K562 (cell line): ENCODE results near the gene ARFGEF2. TPM values are rescaled to one million over a fixed set of nuclear protein-coding genes. Genes with fewer than 3 reads are reported as not detected.
A peak's percentile ranks its signal among the peaks of the same experiment; 100 is the strongest.

ENCODE experiments used
- ATAC-seq: fragments of 200-7000 bp; cut with Tn5 transposase; 3 replicates; pipeline ENCODE4 v1.9.1; 2020; ENCODE audit warnings: moderate library complexity
- BruUV-seq: library from RNA; stranded (reverse); fragments of 400-500 nt; replicated peaks from 2 replicates; lab custom pipeline; 2021; lab: Mats Ljungman, UMichigan
- CTCF ChIA-PET: fragments of 300-600 bp; formaldehyde crosslinking; extraction: SDS; loops from one replicate; lab custom pipeline; 2021; ENCODE audit warnings: low intra/inter-chr PET ratio; lab: Yijun Ruan, JAX
- POLR2A ChIA-PET: fragments of 300-600, 350-650 bp; sonication (Branson Sonifier 250); formaldehyde crosslinking; extraction: SDS; loops from one replicate; lab custom pipeline; 2021; ENCODE audit warnings: antibody characterized with exemption, inconsistent platforms; lab: Yijun Ruan, JAX
- DNase-seq, 4 experiments: peaks; one replicate each; pipeline versions ENCODE4 v3.0.0 to v3.0.0-alpha.2; 2011 to 2018; ENCODE audit warnings: low spot score in 3 of 4, mixed read lengths in 3 of 4; ENCODE audit errors: extremely low read depth in 1 of 4
- FAIRE-seq: peaks from 2 replicates; lab custom pipeline; 2011; peaks lifted over from hg19 to GRCh38; lab: Jason Lieb, UNC
- H2AFZ ChIP-seq: 2 replicates; pipeline ENCODE4 v1.6.0; 2011; ENCODE audit warnings: low read depth, low read length, control low read depth, inconsistent platforms
- H3K27ac ChIP-seq: fragments of 200-600 bp; 3 replicates; pipeline ENCODE4 v1.8.0; 2011; ENCODE audit warnings: low read depth, mild to moderate bottlenecking, control low read depth, inconsistent platforms, low read length, moderate library complexity, mixed read lengths; ENCODE audit errors: extremely low read depth
- H3K27me3 ChIP-seq, 2 experiments: fragments of 300-600 bp in 1 of 2; 2 replicates in 1 of 2; 3 replicates in 1 of 2; pipeline versions ENCODE4 v1.6.0 to v1.8.0; 2011; ENCODE audit warnings: inconsistent platforms in 2 of 2, low read length in 2 of 2, mild to moderate bottlenecking in 1 of 2, mixed read lengths in 1 of 2, moderate library complexity in 1 of 2; ENCODE audit not compliant: control insufficient read depth in 2 of 2, insufficient read depth in 2 of 2
- H3K36me3 ChIP-seq: fragments of 300-600 bp; 3 replicates; pipeline ENCODE4 v1.8.0; 2011; ENCODE audit warnings: mild to moderate bottlenecking, low read length, inconsistent platforms; ENCODE audit not compliant: control insufficient read depth, insufficient read depth
- H3K4me1 ChIP-seq, 2 experiments: fragments of 200-600 bp in 1 of 2; replicated peaks in 1 of 2; 2 replicates in 1 of 2; 3 replicates in 1 of 2; pipeline versions ENCODE4 v1.5.1 to v1.8.0; 2011; ENCODE audit warnings: inconsistent platforms in 2 of 2, low read length in 2 of 2, mild to moderate bottlenecking in 1 of 2, mixed read lengths in 1 of 2, moderate library complexity in 1 of 2; ENCODE audit not compliant: control insufficient read depth in 2 of 2, insufficient read depth in 2 of 2
- H3K4me2 ChIP-seq: 2 replicates; pipeline ENCODE4 v1.6.1; 2011; ENCODE audit warnings: low read length, control low read depth, inconsistent platforms, mixed read lengths; ENCODE audit not compliant: insufficient read depth
- H3K4me3 ChIP-seq: fragments of 200-600 bp; sonication (generic), shearing (Covaris generic); 2 replicates; pipeline ENCODE4 v1.5.1; 2016; ENCODE audit warnings: control low read depth, inconsistent platforms
- H3K79me2 ChIP-seq: fragments of 200-600 bp; 3 replicates; pipeline ENCODE4 v1.8.0; 2011; ENCODE audit warnings: low read length, inconsistent platforms; ENCODE audit not compliant: control insufficient read depth, insufficient read depth
- H3K9ac ChIP-seq, 2 experiments: 2 replicates each; pipeline versions ENCODE4 v1.6.0 to v1.6.1; 2011; ENCODE audit warnings: low read depth in 2 of 2, low read length in 2 of 2, control low read depth in 1 of 2, inconsistent platforms in 1 of 2, mild to moderate bottlenecking in 1 of 2, mixed read lengths in 1 of 2; ENCODE audit not compliant: insufficient read depth in 1 of 2
- H3K9me1 ChIP-seq: one replicate; pipeline ENCODE4 v1.6.0; 2011; ENCODE audit warnings: inconsistent platforms, mild to moderate bottlenecking, low read length, moderate library complexity; ENCODE audit not compliant: control insufficient read depth, insufficient read depth
- H3K9me3 ChIP-seq: replicated peaks from 2 replicates; pipeline ENCODE4 v1.5.1; 2011; ENCODE audit warnings: low read depth, low read length, inconsistent platforms; ENCODE audit not compliant: control insufficient read depth, insufficient read depth
- H4K20me1 ChIP-seq: replicated peaks from 2 replicates; pipeline ENCODE4 v1.6.1; 2011; ENCODE audit warnings: low read length, inconsistent platforms, mixed read lengths; ENCODE audit not compliant: control insufficient read depth, insufficient read depth
- BRF1 ChIP-seq: IDR thresholded peaks from 3 replicates; pipeline ENCODE4 v1.6.1; 2011; ENCODE audit warnings: borderline replicate concordance, mild to moderate bottlenecking; ENCODE audit not compliant: insufficient read length; ENCODE audit errors: extremely low read depth
- CSDE1 ChIP-seq, 2 experiments: fragments of 450-650 bp; IDR thresholded peaks; 2 replicates each; pipeline ENCODE4 v1.6.1; 2016; ENCODE audit warnings: mild to moderate bottlenecking in 1 of 2
- HIVEP1 ChIP-seq: fragments of 250-450 bp; sonication (Bioruptor Pico); IDR thresholded peaks from 2 replicates; pipeline ENCODE4 v1.4.0; 2020; ENCODE audit warnings: mild to moderate bottlenecking
- MTF1 ChIP-seq: fragments of 250-450 bp; sonication (Bioruptor Pico); IDR thresholded peaks from 2 replicates; pipeline ENCODE4 v1.9.0; 2021; ENCODE audit warnings: moderate library complexity, mild to moderate bottlenecking, inconsistent platforms, borderline replicate concordance
- NR2C2 ChIP-seq, 2 experiments: fragments of 200-800 bp in 1 of 2; sonication (Bioruptor generic) in 1 of 2; sonication (generic) in 1 of 2; formaldehyde crosslinking in 1 of 2; IDR thresholded peaks; 2 replicates each; pipeline versions ENCODE4 v1.6.1 to v1.8.0; 2016 to 2022; ENCODE audit warnings: mild to moderate bottlenecking in 1 of 2, missing compliant biosample characterization in 1 of 2, missing genetic modification characterization in 1 of 2, missing genetic modification reagents in 1 of 2
- PCBP1 ChIP-seq: fragments of 200-400 bp; formaldehyde crosslinking; IDR thresholded peaks from 2 replicates; pipeline ENCODE4 v1.6.1; 2018; ENCODE audit warnings: mild to moderate bottlenecking, low read depth, low read length; ENCODE audit not compliant: poor library complexity, severe bottlenecking
- RBM17 ChIP-seq: fragments of 200-400 bp; formaldehyde crosslinking; IDR thresholded peaks from 2 replicates; pipeline ENCODE4 v1.6.1; 2017; ENCODE audit warnings: low read depth, mild to moderate bottlenecking, low read length, borderline replicate concordance
- XRCC3 ChIP-seq: fragments of 450-650 bp; IDR thresholded peaks from 2 replicates; pipeline ENCODE4 v1.6.1; 2017; ENCODE audit warnings: mild to moderate bottlenecking, moderate library complexity
- YY1 ChIP-seq, 3 experiments: IDR thresholded peaks; 2 replicates each; pipeline ENCODE4 v1.6.1; 2011; ENCODE audit warnings: low read length in 2 of 3, mild to moderate bottlenecking in 2 of 3, moderate library complexity in 2 of 3, borderline replicate concordance in 1 of 3, control low read depth in 1 of 3, low read depth in 1 of 3; ENCODE audit not compliant: insufficient read depth in 3 of 3, insufficient replicate concordance in 2 of 3, control insufficient read depth in 1 of 3, insufficient read length in 1 of 3; ENCODE audit errors: extremely low read depth in 1 of 3
- ZBTB26 ChIP-seq: fragments of 450-650 bp; formaldehyde crosslinking; IDR thresholded peaks from 2 replicates; pipeline ENCODE4 v1.4.0; 2022; ENCODE audit warnings: missing genetic modification characterization
- ZNF384 ChIP-seq: IDR thresholded peaks from 2 replicates; pipeline ENCODE4 v1.6.1; 2012; ENCODE audit warnings: low read depth, low read length, improper control_type of control experiment
- WGBS: fragments of 100-300 bp; shearing (Covaris generic); methylation state at CpG from one replicate; pipeline ENCODE4 v1.1.6; 2016; ENCODE audit warnings: low coverage, mixed read lengths; ENCODE audit not compliant: insufficient coverage; ENCODE audit errors: missing lambda C conversion rate; 5-methylcytosine and 5-hydroxymethylcytosine counted together
- in situ Hi-C: fragments of 300-500 bp; cut with MboI; formaldehyde crosslinking; loops from 4 replicates; pipeline ENCODE4 v1.15.0; 2018; ENCODE audit warnings: inconsistent platforms, mixed read lengths
- intact Hi-C: fragments of 100-400 bp; cut with micrococcal nuclease; formaldehyde crosslinking; loops from 2 replicates; pipeline ENCODE4 v1.14.2; 2022
- polyA plus RNA-seq, 8 experiments: library from polyadenylated mRNA; depleted of rRNA in 4 of 8; stranded (reverse) in 5 of 8; unstranded in 3 of 8; fragments of >200 nt; fragmentation: Nextera tagmentation in 2 of 8; fragmentation: Illumina TruSeq in 1 of 8; extraction: Ambion mirVana in 2 of 8; extraction: Trizol in 1 of 8; gene quantifications; 2 replicates each; pipeline versions ENCODE4 v1.2.1 to v1.2.3, GENCODE V29; 2011 to 2014; ENCODE audit warnings: inconsistent platforms in 1 of 8, missing spikeins in 1 of 8
- total RNA-seq, 7 experiments: library from RNA; depleted of rRNA in 6 of 7; stranded (reverse); fragments of >200 nt in 6 of 7; fragmentation: Illumina TruSeq in 2 of 7; extraction: Trizol in 2 of 7; gene quantifications; 2 replicates each; pipeline versions ENCODE4 v1.2.1 to v1.2.3, GENCODE V29; 2011 to 2021; ENCODE audit warnings: low replicate concordance in 1 of 7
- TF ChIP-seq, protein P1 (sequence below): fragments of 450-650 bp; IDR thresholded peaks from 2 replicates; pipeline ENCODE4 v1.6.1; 2016; ENCODE audit warnings: borderline replicate concordance
- TF ChIP-seq, protein P2 (sequence below): fragments of 450-650 bp; IDR thresholded peaks from 2 replicates; pipeline ENCODE4 v1.7.0; 2016; ENCODE audit warnings: borderline replicate concordance

Gene ARFGEF2
- total and polyA plus RNA-seq, 9 of the 15 experiments (the other 6 are each of a cell fraction or from before 2014, with no cell fraction given), result 4.2 to 18.8 (median 13.7) TPM

DNA sequence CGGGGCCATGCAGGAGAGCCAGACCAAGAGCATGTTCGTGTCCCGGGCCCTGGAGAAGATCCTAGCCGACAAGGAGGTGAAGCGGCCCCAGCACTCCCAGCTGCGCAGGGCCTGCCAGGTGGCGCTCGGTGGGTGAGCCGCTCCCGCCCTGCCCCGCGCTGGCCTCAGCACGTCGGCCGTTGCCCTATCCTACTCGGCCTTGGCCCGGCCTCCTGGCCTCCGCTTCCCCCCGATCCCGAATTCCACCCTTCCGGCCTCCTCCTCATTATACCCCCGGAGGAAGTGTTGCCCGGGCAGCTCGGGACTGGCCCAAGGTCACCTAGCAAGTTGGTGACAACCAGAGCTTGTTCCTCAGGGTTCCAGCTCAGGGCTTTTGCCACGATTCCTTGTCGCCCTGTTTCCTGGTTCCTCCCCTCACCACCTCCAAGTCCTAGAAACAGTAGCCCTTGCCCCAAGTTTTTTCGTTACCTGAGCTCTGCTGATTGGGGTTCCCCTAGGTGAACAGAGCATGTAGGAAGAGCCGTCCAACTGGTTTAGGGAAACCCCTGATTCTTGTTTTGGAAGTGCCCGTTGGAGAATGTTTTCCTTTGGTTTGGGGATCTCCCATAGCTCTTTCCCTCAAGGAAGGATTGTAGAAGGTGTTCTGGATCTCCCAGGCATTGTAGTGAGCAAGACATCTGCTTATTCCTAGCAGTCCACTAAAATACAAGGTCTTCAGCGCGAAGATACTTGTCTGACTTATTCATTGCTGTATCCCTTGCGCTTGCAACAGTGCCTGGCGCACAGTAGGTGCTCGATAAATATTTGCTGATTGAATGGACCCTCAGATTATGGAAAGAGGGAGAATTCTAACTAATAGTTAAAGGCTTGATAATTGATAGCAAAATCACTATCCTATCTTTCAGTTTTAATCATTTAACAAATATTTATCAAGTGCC lies 641 bp downstream of the ARFGEF2 start:
- Histone ChIP-seq H3K79me2 (peaks cover 53% of the 10 kb centered on the region), H3K4me3 (peak overlapping the region; percentile 76), H4K20me1 (no peaks in the 10 kb centered on the region), H3K27me3 (no peaks in the 10 kb centered on the region), H3K4me1 (peaks cover 20 to 34% of the 10 kb centered on the region in 2 experiments; a peak in 3 of 5 replicates), H3K4me2 (peak overlapping the region; percentile 94), H3K9me3 (no peaks in the 10 kb centered on the region), H3K9ac (peak overlapping the region; percentile 93 to 98), H3K27ac (peak overlapping the region; percentile 89), H3K36me3 (peaks cover 3% of the 10 kb centered on the region; the same call in 1 of the 3 replicates), H3K9me1 (no peaks in the 10 kb centered on the region), H2AFZ (peak overlapping the region; percentile 99)
- peak; percentile 84 for ATAC-seq
- BruUV-seq, result TSS peak; percentile 53
- no peak for FAIRE-seq
- ChIA-PET POLR2A (interaction anchor here (0.6 to 1.6 kb wide), 10 partner anchors 8 to 1069 kb away, joined by 3 to 5 read pairs (median 3); no protein-coding TSS in a partner anchor), CTCF (interaction anchor here (0.6 kb wide), 1 partner anchor 38 kb away, joined by 3 read pairs; no protein-coding TSS in a partner anchor)
- peak in 3 of 4 experiments; percentile 73 to 84 (median 83) for DNase-seq
- whole genome bisulfite sequencing, result 2% methylated on average over 30 of the region's 34 CpGs
- intact Hi-C loops (loop anchor here (5.0 kb wide), 1 partner anchor 265 kb away; the partner anchor contains the start of gene STAU1), in situ Hi-C loops (no loop called here)
- TF ChIP-seq XRCC3 (no peak), HIVEP1 (CRISPR knock-in tag) (no peak), ZBTB26 (CRISPR knock-in tag) (peak; percentile 32; the same call in 1 of the 2 replicates), ZNF384 (no peak), NR2C2 (CRISPR knock-in tag; IDR thresholded peaks at IDR 0.05) (no peak), NR2C2 (tag; IDR thresholded peaks at IDR 0.05) (peak; percentile 84; the same call in 1 of the 2 replicates), BRF1 (no peak), PCBP1 (peak; percentile 67), MTF1 (CRISPR knock-in tag) (no peak), RBM17 (no peak), YY1 (IDR thresholded peaks at IDR 0.05; ENCODE audit: borderline replicate concordance in 1 of 3, control insufficient read depth in 1 of 3, extremely low read depth in 1 of 3, insufficient read depth in 3 of 3, insufficient read length in 1 of 3, insufficient replicate concordance in 2 of 3, low read depth in 1 of 3, low read length in 2 of 3) (no peak), CSDE1 (IDR thresholded peaks at IDR 0.05) (no peak)
- TF ChIP-seq, protein P1, sequence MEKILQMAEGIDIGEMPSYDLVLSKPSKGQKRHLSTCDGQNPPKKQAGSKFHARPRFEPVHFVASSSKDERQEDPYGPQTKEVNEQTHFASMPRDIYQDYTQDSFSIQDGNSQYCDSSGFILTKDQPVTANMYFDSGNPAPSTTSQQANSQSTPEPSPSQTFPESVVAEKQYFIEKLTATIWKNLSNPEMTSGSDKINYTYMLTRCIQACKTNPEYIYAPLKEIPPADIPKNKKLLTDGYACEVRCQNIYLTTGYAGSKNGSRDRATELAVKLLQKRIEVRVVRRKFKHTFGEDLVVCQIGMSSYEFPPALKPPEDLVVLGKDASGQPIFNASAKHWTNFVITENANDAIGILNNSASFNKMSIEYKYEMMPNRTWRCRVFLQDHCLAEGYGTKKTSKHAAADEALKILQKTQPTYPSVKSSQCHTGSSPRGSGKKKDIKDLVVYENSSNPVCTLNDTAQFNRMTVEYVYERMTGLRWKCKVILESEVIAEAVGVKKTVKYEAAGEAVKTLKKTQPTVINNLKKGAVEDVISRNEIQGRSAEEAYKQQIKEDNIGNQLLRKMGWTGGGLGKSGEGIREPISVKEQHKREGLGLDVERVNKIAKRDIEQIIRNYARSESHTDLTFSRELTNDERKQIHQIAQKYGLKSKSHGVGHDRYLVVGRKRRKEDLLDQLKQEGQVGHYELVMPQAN, result no peak
- TF ChIP-seq, protein P2, sequence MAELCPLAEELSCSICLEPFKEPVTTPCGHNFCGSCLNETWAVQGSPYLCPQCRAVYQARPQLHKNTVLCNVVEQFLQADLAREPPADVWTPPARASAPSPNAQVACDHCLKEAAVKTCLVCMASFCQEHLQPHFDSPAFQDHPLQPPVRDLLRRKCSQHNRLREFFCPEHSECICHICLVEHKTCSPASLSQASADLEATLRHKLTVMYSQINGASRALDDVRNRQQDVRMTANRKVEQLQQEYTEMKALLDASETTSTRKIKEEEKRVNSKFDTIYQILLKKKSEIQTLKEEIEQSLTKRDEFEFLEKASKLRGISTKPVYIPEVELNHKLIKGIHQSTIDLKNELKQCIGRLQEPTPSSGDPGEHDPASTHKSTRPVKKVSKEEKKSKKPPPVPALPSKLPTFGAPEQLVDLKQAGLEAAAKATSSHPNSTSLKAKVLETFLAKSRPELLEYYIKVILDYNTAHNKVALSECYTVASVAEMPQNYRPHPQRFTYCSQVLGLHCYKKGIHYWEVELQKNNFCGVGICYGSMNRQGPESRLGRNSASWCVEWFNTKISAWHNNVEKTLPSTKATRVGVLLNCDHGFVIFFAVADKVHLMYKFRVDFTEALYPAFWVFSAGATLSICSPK, result no peak
